HepG2 (cell line): ENCODE results near the gene MRPL28. TPM values are rescaled to one million over a fixed set of nuclear protein-coding genes. Genes with fewer than 3 reads are reported as not detected.

Experiments
- ARID2 ChIP-seq: sonication (generic); formaldehyde crosslinking; IDR thresholded peaks from 2 replicates; pipeline ENCODE4 v1.8.1; 2022; ENCODE audit warnings: mild to moderate bottlenecking, missing genetic modification reagents, borderline replicate concordance
- ASH2L ChIP-seq: fragments of 300-600, 200-600 bp; sonication (generic); IDR thresholded peaks from 2 replicates; pipeline ENCODE4 v1.7.0; 2017; ENCODE audit warnings: low read depth, mild to moderate bottlenecking, moderate library complexity, mixed read lengths, low read length; ENCODE audit not compliant: insufficient read length
- CENPT ChIP-seq: sonication (generic); formaldehyde crosslinking; IDR thresholded peaks from 2 replicates; pipeline ENCODE4 v1.8.0; 2022; ENCODE audit warnings: low read depth, mild to moderate bottlenecking, moderate library complexity, missing genetic modification reagents
- GRHL1 ChIP-seq: sonication (generic); formaldehyde crosslinking; conservative IDR thresholded peaks from 2 replicates; pipeline ENCODE4 v1.8.0; 2022; ENCODE audit warnings: missing genetic modification reagents
- ISL2 ChIP-seq: sonication (generic); formaldehyde crosslinking; IDR thresholded peaks from 2 replicates; pipeline ENCODE4 v1.5.0; 2020; ENCODE audit warnings: missing genetic modification reagents
- KMT2B ChIP-seq: IDR thresholded peaks from 2 replicates; pipeline ENCODE4 v1.6.1; 2016; ENCODE audit warnings: missing genetic modification reagents, missing compliant biosample characterization
- MBD4 ChIP-seq: IDR thresholded peaks from 2 replicates; pipeline ENCODE4 v1.6.1; 2012; ENCODE audit warnings: low read length, inconsistent platforms, borderline replicate concordance
- PHF8 ChIP-seq: sonication (generic); formaldehyde crosslinking; IDR thresholded peaks from 2 replicates; pipeline ENCODE4 v1.5.0; 2020; ENCODE audit warnings: missing genetic modification reagents
- PRPF4 ChIP-seq: fragments of 200-400 bp; formaldehyde crosslinking; IDR thresholded peaks from 2 replicates; pipeline ENCODE4 v1.6.1; 2016; ENCODE audit warnings: low read length, low read depth; ENCODE audit not compliant: poor library complexity, severe bottlenecking
- SUZ12 ChIP-seq: fragments of 150-350 bp; IDR thresholded peaks from 2 replicates; pipeline ENCODE4 v1.6.1; 2014; ENCODE audit warnings: low read depth, low read length
- ZBTB40 ChIP-seq, 2 experiments: fragments of 450-650 bp in 1 of 2; sonication (generic) in 1 of 2; formaldehyde crosslinking in 1 of 2; IDR thresholded peaks; 2 replicates each; pipeline versions ENCODE4 v1.6.1 to v1.8.0; 2016 to 2022; ENCODE audit warnings: antibody characterized with exemption in 1 of 2, mild to moderate bottlenecking in 1 of 2, missing genetic modification reagents in 1 of 2
- ZNF180 ChIP-seq: sonication (generic); formaldehyde crosslinking; IDR thresholded peaks from 2 replicates; pipeline ENCODE4 v1.4.0; 2020; ENCODE audit warnings: low read depth, missing genetic modification reagents, borderline replicate concordance
- ZNF274 ChIP-seq: sonication (generic); formaldehyde crosslinking; IDR thresholded peaks from 2 replicates; pipeline ENCODE4 v1.5.1; 2020; ENCODE audit warnings: mild to moderate bottlenecking, missing genetic modification reagents
- ZNF281 ChIP-seq: sonication (generic); formaldehyde crosslinking; IDR thresholded peaks from 2 replicates; pipeline ENCODE4 v1.4.0; 2020; ENCODE audit warnings: missing genetic modification reagents, borderline replicate concordance
- ZNF713 ChIP-seq: sonication (generic); formaldehyde crosslinking; IDR thresholded peaks from 2 replicates; pipeline ENCODE4 v1.4.0; 2020; ENCODE audit warnings: mild to moderate bottlenecking, missing genetic modification reagents
- polyA plus RNA-seq, 8 experiments: library from polyadenylated mRNA; depleted of rRNA in 3 of 8; stranded (reverse) in 7 of 8; unstranded in 1 of 8; fragments of >200 nt; fragmentation: Illumina TruSeq in 4 of 8; extraction: Trizol in 4 of 8; gene quantifications; 2 replicates each; pipeline versions ENCODE4 v1.2.1 to v1.2.3, GENCODE V29; 2011 to 2016; ENCODE audit warnings: low read depth in 4 of 8, missing spikeins in 1 of 8, mixed read lengths in 1 of 8; ENCODE audit not compliant: insufficient read depth in 1 of 8
- total RNA-seq, 5 experiments: library from RNA; depleted of rRNA; stranded (reverse); fragments of >200 nt; fragmentation: Illumina TruSeq; extraction: Trizol; gene quantifications; 2 replicates each; pipeline ENCODE4 v1.2.3, GENCODE V29; 2016; ENCODE audit warnings: low read depth in 1 of 5

MRPL28 gene
- total and polyA plus RNA-seq, 2 of the 13 experiments (the other 11 are each of a cell fraction or from before 2014, with no cell fraction given) = 114 to 135 TPM

GRCh38 chr16:342455-343213 lies 27.7 kb downstream of the MRPL28 start (continued):
- TF ChIP-seq CENPT (CRISPR knock-in tag) (no peak), PHF8 (CRISPR knock-in tag) (no peak), PRPF4 (no peak), ZNF180 (CRISPR knock-in tag) (no peak), KMT2B (CRISPR knock-in tag) (no peak), ARID2 (CRISPR knock-in tag) (no peak), ZBTB40 (IDR thresholded peaks at IDR 0.05) (no peak), ZBTB40 (CRISPR knock-in tag; IDR thresholded peaks at IDR 0.05) (peak; percentile 77), ZNF281 (CRISPR knock-in tag) (peak; percentile 72), ZNF713 (CRISPR knock-in tag) (no peak), ISL2 (CRISPR knock-in tag) (0 out of 2 replicates have a peak, but pooled peaks have one; percentile 34), GRHL1 (CRISPR knock-in tag) (no peak), MBD4 (no peak), ASH2L (no peak), SUZ12 (no peak), ZNF274 (peak; percentile 87; the same call in 1 of the 2 replicates)
